ENCODE measurements around the gene TIPARP. TPM values are rescaled to one million over a fixed set of nuclear protein-coding genes. Genes with fewer than 3 reads are reported as not detected.

Gene TIPARP
- total RNA-seq, 3 donors from 2014 or later = 18.2 to 21.7 (median 20.4) TPM

DNA sequence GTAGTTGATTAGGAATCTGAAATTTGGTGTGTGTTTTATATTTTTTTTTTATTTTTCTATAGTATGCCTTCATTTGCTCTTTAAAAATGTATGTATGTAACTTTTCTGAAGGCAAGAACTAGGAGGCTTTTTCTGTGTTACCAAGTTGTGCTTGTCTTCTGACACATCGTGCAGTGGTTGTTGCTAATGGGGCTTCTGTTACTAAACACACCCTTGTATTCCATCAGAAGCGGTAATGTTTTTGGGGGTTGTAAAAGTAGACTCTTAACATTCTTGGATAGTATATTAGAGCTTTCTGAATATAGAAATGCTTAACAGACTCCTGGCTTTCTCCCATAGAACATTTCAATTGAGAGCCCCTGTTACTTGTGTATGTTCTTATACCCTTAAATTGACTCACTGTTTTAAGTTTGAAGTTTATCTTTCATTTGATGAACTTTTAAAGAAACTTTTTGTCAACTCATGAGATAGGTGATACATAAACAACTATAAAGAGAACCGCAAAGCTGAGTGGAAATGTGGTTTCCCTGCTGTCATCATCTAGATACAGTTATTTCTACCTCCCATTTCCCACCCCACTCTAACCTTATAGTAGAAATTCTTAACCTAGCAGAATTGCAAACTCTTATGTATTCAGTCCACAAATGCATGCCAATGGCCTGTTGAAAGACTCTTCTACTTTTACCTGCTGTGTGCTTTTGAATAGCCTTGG, 2.5 kb downstream of the TIPARP start:
- ATAC-seq (peak; percentile 19 to 21), DNase-seq (peak; percentile 11)
- peaks cover 56% of the 10 kb centered on the region for H3K4me1 Mint-ChIP-seq (ENCODE audit: low read depth)
- H3K36me3 Mint-ChIP-seq (ENCODE audit: insufficient read depth) = peaks cover 29% of the 10 kb centered on the region
- peak overlapping the region; percentile 96 for H3K4me3 Mint-ChIP-seq
- no peaks in the 10 kb centered on the region for H3K27me3 Mint-ChIP-seq (ENCODE audit: low read depth)
- H3K9me3 Mint-ChIP-seq = no peaks in the 10 kb centered on the region

DNA sequence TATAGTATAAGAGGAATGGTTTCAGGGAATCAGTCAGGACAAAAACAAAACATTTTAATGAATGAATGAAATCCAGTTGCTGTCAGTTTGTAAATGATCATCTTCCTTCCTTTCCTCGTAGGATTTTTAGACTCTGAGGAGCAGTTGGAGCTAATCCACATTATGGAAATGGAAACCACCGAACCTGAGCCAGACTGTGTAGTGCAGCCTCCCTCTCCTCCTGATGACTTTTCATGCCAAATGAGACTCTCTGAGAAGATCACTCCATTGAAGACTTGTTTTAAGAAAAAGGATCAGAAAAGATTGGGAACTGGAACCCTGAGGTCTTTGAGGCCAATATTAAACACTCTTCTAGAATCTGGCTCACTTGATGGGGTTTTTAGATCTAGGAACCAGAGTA, 3.1 kb downstream of the TIPARP start:
- H3K4me3 Mint-ChIP-seq = peak overlapping the region; percentile 96

DNA sequence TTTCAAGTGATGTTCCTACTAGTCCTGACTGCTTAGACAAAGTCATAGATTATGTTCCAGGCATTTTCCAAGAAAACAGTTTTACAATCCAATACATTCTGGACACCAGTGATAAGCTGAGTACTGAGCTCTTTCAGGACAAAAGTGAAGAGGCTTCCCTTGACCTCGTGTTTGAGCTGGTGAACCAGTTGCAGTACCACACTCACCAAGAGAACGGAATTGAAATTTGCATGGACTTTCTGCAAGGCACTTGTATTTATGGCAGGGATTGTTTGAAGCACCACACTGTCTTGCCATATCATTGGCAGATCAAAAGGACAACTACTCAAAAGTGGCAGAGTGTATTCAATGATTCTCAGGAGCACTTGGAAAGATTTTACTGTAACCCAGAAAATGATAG, 3.8 kb downstream of the TIPARP start:
- ATAC-seq = no peak
- H3K9me3 Mint-ChIP-seq = no peaks in the 10 kb centered on the region
- no peak for DNase-seq
- H3K36me3 Mint-ChIP-seq (ENCODE audit: insufficient read depth) = peaks cover 30% of the 10 kb centered on the region
- peaks cover 65% of the 10 kb centered on the region for H3K4me1 Mint-ChIP-seq (ENCODE audit: low read depth)
- no peaks in the 10 kb centered on the region for H3K27me3 Mint-ChIP-seq (ENCODE audit: low read depth)
- peak overlapping the region; percentile 96 for H3K4me3 Mint-ChIP-seq

More for the DNA sequence above, 3.1 kb downstream of the TIPARP start:
- no peak for ATAC-seq
- DNase-seq = no peak
- H3K4me1 Mint-ChIP-seq (ENCODE audit: low read depth) = peaks cover 61% of the 10 kb centered on the region
- peaks cover 30% of the 10 kb centered on the region for H3K36me3 Mint-ChIP-seq (ENCODE audit: insufficient read depth)
- no peaks in the 10 kb centered on the region for H3K27me3 Mint-ChIP-seq (ENCODE audit: low read depth)
- H3K9me3 Mint-ChIP-seq = no peaks in the 10 kb centered on the region

DNA sequence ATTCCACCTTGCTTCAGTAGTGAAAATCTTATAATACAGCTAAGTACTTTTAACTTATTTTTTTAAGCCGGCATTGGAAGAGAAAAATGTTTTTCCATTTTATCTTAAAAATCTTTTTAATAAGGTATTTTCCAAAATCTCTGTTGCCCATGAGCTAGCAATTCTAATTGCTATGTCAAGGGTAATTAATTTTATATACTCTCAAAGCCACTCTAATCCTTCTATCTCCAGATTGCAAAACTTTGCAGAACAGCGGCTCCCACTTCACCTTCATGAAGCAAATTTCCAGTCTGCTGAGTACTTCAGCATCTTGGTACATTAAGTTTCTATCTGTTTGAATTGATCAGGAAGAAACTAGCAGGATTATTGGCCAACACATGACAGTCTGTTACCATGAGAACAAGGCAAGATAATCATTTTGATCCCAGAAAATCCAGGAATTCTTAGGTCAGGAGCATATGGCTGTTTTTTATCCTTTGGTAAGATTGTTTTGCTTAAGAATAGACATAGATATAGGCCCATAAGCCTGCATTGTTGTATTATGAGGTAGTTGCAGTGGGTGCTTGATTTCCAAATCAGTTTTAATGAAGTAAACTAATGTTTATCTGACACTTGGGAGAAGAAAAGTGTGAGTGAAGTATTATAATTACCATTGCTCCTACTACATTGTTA, 6.0 kb downstream of the TIPARP start:
- Mint-ChIP-seq H3K9me3 (no peaks in the 10 kb centered on the region), H3K36me3 (ENCODE audit: insufficient read depth) (peaks cover 30% of the 10 kb centered on the region), H3K4me3 (peak overlapping the region; percentile 61), H3K27me3 (ENCODE audit: low read depth) (no peaks in the 10 kb centered on the region), H3K4me1 (ENCODE audit: low read depth) (peaks cover 78% of the 10 kb centered on the region)
- DNase-seq (no peak), ATAC-seq (no peak)

- no peak for DNase-seq
- Mint-ChIP-seq H3K4me3 (peak overlapping the region; percentile 61), H3K27me3 (ENCODE audit: low read depth) (no peaks in the 10 kb centered on the region), H3K36me3 (ENCODE audit: insufficient read depth) (peaks cover 30% of the 10 kb centered on the region), H3K9me3 (no peaks in the 10 kb centered on the region), H3K4me1 (ENCODE audit: low read depth) (peaks cover 84% of the 10 kb centered on the region)
- no peak for ATAC-seq
These were observed 6.6 kb downstream of the TIPARP start for GRCh38 chr3:156681002-156681401.

DNA sequence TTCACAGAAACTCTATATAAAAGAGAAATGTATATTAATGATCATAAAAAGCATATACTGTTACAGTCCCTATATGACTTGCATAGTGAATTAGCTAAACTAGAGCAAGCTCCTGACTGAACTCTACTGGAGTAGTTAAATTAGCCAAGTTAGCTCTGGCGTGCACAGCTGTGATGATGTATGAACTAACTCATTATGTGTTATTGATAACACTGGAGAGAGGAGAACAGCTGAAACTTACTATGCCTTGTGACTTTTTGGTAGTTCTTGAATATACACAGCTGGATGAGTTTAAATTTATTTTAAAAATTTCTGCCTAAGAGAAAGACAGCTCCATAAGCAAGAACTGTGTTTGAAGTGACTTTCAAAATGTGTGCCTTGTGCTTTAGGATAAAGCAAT, 8.1 kb downstream of the TIPARP start:
- DNase-seq (no peak), ATAC-seq (no peak)
- H3K4me1 Mint-ChIP-seq (ENCODE audit: low read depth) = peaks cover 81% of the 10 kb centered on the region
- no peaks in the 10 kb centered on the region for H3K27me3 Mint-ChIP-seq (ENCODE audit: low read depth)
- no peaks in the 10 kb centered on the region for H3K9me3 Mint-ChIP-seq
- peaks cover 33% of the 10 kb centered on the region for H3K36me3 Mint-ChIP-seq (ENCODE audit: insufficient read depth)
- no peak overlapping the region for H3K4me3 Mint-ChIP-seq

- DNase-seq = no peak
- ATAC-seq = no peak
These were observed 8.6 kb downstream of the TIPARP start for GRCh38 chr3:156682963-156683362.

GRCh38 chr3:156685198-156685597, 10.8 kb downstream of the TIPARP start:
- ATAC-seq (peak; percentile 67 to 69), DNase-seq (no peak)
- Mint-ChIP-seq H3K4me1 (ENCODE audit: low read depth) (peaks cover 80% of the 10 kb centered on the region), H3K27me3 (ENCODE audit: low read depth) (no peaks in the 10 kb centered on the region), H3K9me3 (no peaks in the 10 kb centered on the region), H3K36me3 (ENCODE audit: insufficient read depth) (peaks cover 28% of the 10 kb centered on the region), H3K4me3 (peak overlapping the region; percentile 29)

More at GRCh38 chr3:156682963-156683362, 8.6 kb downstream of the TIPARP start:
- H3K4me1 Mint-ChIP-seq (ENCODE audit: low read depth) = peaks cover 81% of the 10 kb centered on the region
- no peaks in the 10 kb centered on the region for H3K9me3 Mint-ChIP-seq
- H3K27me3 Mint-ChIP-seq (ENCODE audit: low read depth) = no peaks in the 10 kb centered on the region
- no peak overlapping the region for H3K4me3 Mint-ChIP-seq
- peaks cover 30% of the 10 kb centered on the region for H3K36me3 Mint-ChIP-seq (ENCODE audit: insufficient read depth)

DNA sequence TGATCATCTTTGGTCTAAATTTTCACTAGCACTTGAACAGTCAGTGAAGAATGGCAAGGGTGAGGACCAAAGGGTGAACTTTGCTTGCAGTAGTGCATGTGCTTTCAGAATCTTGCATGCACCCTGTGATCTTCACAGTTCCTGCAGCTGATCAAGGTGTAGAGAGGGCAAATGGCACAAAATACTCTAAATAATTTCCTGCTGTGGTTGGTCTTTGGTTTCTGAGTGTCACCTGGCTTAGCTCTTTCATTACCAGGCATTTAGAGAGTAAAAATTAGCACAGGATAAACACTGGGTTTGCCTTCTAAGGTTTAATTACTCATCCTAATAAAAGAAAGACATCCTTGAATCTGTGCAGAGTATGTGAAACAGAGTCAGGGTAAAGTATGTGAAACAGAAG, 11.4 kb downstream of the TIPARP start:
- no peak overlapping the region for H3K4me3 Mint-ChIP-seq
- peak in 1 of 2 donors; percentile 14 for ATAC-seq
- no peak for DNase-seq
- no peaks in the 10 kb centered on the region for H3K9me3 Mint-ChIP-seq
- peaks cover 80% of the 10 kb centered on the region for H3K4me1 Mint-ChIP-seq (ENCODE audit: low read depth)
- no peaks in the 10 kb centered on the region for H3K27me3 Mint-ChIP-seq (ENCODE audit: low read depth)
- H3K36me3 Mint-ChIP-seq (ENCODE audit: insufficient read depth) = peaks cover 26% of the 10 kb centered on the region

DNA sequence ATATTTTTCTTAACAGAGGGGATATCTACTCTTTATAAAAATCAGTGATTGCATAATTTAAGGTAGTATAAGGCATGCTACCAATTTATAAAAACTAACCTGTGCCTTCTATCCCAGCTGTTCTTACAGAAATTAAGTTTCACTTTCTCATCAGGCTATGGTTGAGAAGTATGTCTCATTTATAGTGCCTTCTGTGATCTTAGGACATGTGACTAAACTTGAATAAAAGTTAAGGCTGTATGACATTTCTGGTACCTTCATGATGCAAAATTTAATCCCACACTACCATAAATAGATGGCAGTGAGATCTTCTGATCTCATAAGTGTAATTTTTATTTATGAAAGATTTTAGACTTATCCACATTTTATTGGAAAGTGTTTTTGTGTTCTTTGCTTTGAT, 12.6 kb downstream of the TIPARP start:
- DNase-seq (no peak), ATAC-seq (peak; percentile 61 to 68)
- no peaks in the 10 kb centered on the region for H3K9me3 Mint-ChIP-seq
- H3K27me3 Mint-ChIP-seq (ENCODE audit: low read depth) = no peaks in the 10 kb centered on the region
- H3K4me1 Mint-ChIP-seq (ENCODE audit: low read depth) = peaks cover 78% of the 10 kb centered on the region
- H3K36me3 Mint-ChIP-seq (ENCODE audit: insufficient read depth) = peaks cover 18% of the 10 kb centered on the region
- peak overlapping the region; percentile 9 for H3K4me3 Mint-ChIP-seq

GRCh38 chr3:156688632-156689452, 14.5 kb downstream of the TIPARP start:
- Mint-ChIP-seq H3K4me3 (no peak overlapping the region), H3K9me3 (no peaks in the 10 kb centered on the region), H3K4me1 (ENCODE audit: low read depth) (peaks cover 70% of the 10 kb centered on the region), H3K27me3 (ENCODE audit: low read depth) (no peaks in the 10 kb centered on the region), H3K36me3 (ENCODE audit: insufficient read depth) (peaks cover 24% of the 10 kb centered on the region)
- no peak for ATAC-seq
- no peak for DNase-seq

GRCh38 chr3:156689608-156690007, 15.2 kb downstream of the TIPARP start:
- ATAC-seq (no peak), DNase-seq (no peak)
- Mint-ChIP-seq H3K4me1 (ENCODE audit: low read depth) (peaks cover 64% of the 10 kb centered on the region), H3K4me3 (no peak overlapping the region), H3K36me3 (ENCODE audit: insufficient read depth) (peaks cover 28% of the 10 kb centered on the region), H3K27me3 (ENCODE audit: low read depth) (no peaks in the 10 kb centered on the region), H3K9me3 (no peaks in the 10 kb centered on the region)

GRCh38 chr3:156691920-156692319, 17.5 kb downstream of the TIPARP start:
- no peaks in the 10 kb centered on the region for H3K9me3 Mint-ChIP-seq
- H3K4me1 Mint-ChIP-seq (ENCODE audit: low read depth) = peaks cover 45% of the 10 kb centered on the region
- DNase-seq (no peak), ATAC-seq (no peak)
- peaks cover 43% of the 10 kb centered on the region for H3K36me3 Mint-ChIP-seq (ENCODE audit: insufficient read depth)
- H3K27me3 Mint-ChIP-seq (ENCODE audit: low read depth) = no peaks in the 10 kb centered on the region
- H3K4me3 Mint-ChIP-seq = no peak overlapping the region

- no peak overlapping the region for H3K4me3 Mint-ChIP-seq
- no peaks in the 10 kb centered on the region for H3K27me3 Mint-ChIP-seq (ENCODE audit: low read depth)
- peaks cover 37% of the 10 kb centered on the region for H3K4me1 Mint-ChIP-seq (ENCODE audit: low read depth)
- H3K9me3 Mint-ChIP-seq = no peaks in the 10 kb centered on the region
- DNase-seq (no peak), ATAC-seq (no peak)
- H3K36me3 Mint-ChIP-seq (ENCODE audit: insufficient read depth) = peaks cover 51% of the 10 kb centered on the region
These were observed 18.8 kb downstream of the TIPARP start for GRCh38 chr3:156693166-156693565.
